ENCODE measurements around the gene CENPP.

GRCh38 chr9:92600462-92601261 lies 274.9 kb downstream of the CENPP start:
- no peak for TF ChIP-seq RNF2 (IDR thresholded peaks at IDR 0.05; ENCODE audit: borderline replicate concordance, low read depth)
- TF ChIP-seq CTCF (IDR thresholded peaks at IDR 0.05): no peak
- no peak for TF ChIP-seq EP300 (IDR thresholded peaks at IDR 0.05)
- TF ChIP-seq SREBF2 (IDR thresholded peaks at IDR 0.05): no peak

Measured in A549 (cell line).